Suprapubic skin (tissue), 4 donors: ENCODE results near the gene PCA3. TPM values are rescaled to one million over a fixed set of nuclear protein-coding genes. Genes with fewer than 3 reads are reported as not detected.

Experiments
- DNase-seq, 2 donors: peaks; one replicate each; pipeline ENCODE4 v3.0.0-alpha.2; 2019; ENCODE audit warnings: low spot score in 2 of 2
- H3K27ac ChIP-seq: fragments of 200-600 bp; sonication (generic); one replicate; pipeline ENCODE4 v1.5.1; 2019
- H3K27me3 ChIP-seq: fragments of 200-600 bp; sonication (generic); one replicate; pipeline ENCODE4 v1.5.1; 2019
- H3K36me3 ChIP-seq: fragments of 200-600 bp; sonication (generic); one replicate; pipeline ENCODE4 v1.5.1; 2019
- H3K4me1 ChIP-seq: fragments of 200-600 bp; sonication (generic); one replicate; pipeline ENCODE4 v1.5.1; 2019
- H3K4me3 ChIP-seq: fragments of 200-600 bp; sonication (generic); one replicate; pipeline ENCODE4 v1.5.1; 2019; ENCODE audit warnings: mild to moderate bottlenecking
- H3K9me3 ChIP-seq: fragments of 200-600 bp; sonication (generic); one replicate; pipeline ENCODE4 v1.5.1; 2019
- EP300 ChIP-seq: sonication (generic); formaldehyde crosslinking; IDR thresholded peaks from one replicate; pipeline ENCODE4 v1.6.1; 2017; ENCODE audit warnings: antibody characterized with exemption
- POLR2A ChIP-seq, 2 donors: fragments of 450-650 bp; IDR thresholded peaks; one replicate each; pipeline ENCODE4 v1.6.1; 2017; ENCODE audit warnings: antibody characterized with exemption in 2 of 2, mild to moderate bottlenecking in 2 of 2, moderate library complexity in 2 of 2
- POLR2AphosphoS5 ChIP-seq, 3 donors: sonication (generic); formaldehyde crosslinking; IDR thresholded peaks; one replicate each; pipeline ENCODE4 v1.6.1; 2017; ENCODE audit warnings: antibody characterized with exemption in 3 of 3
- WGBS: methylation state at CpG from one replicate; pipeline ENCODE4 v1.1.5; 2018; 5-methylcytosine and 5-hydroxymethylcytosine counted together
- total RNA-seq, 4 donors: library from RNA; depleted of rRNA; stranded (reverse); fragments of >200 nt; gene quantifications; one replicate each; pipeline ENCODE4 v1.1.0, GENCODE V29; 2016
- TF ChIP-seq, protein P1 (sequence below), 2 donors: fragments of 200-600 bp in 1 of 2; fragments of 450-650 bp in 1 of 2; sonication (generic) in 1 of 2; IDR thresholded peaks; one replicate each; pipeline ENCODE4 v1.5.1; 2016 to 2019; ENCODE audit warnings: antibody characterized with exemption in 2 of 2, mild to moderate bottlenecking in 1 of 2, moderate library complexity in 1 of 2

PCA3 gene
- total RNA-seq, 4 donors from 2014 or later = 0.25 TPM; not detected in 3

GRCh38 chr9:76732341-76732958, 31.8 kb upstream of the PCA3 start:
- WGBS = 36% methylated on average over 3 of the region's 3 CpGs
- H3K36me3 ChIP-seq = no peaks in the 10 kb centered on the region

GRCh38 chr9:76733096-76733495, 31.1 kb upstream of the PCA3 start:
- DNase-seq = no peak
- Histone ChIP-seq H3K27me3 (no peaks in the 10 kb centered on the region), H3K4me3 (no peak overlapping the region), H3K27ac (no peak overlapping the region), H3K36me3 (no peaks in the 10 kb centered on the region), H3K4me1 (no peaks in the 10 kb centered on the region), H3K9me3 (no peaks in the 10 kb centered on the region)
- TF ChIP-seq, protein P1, sequence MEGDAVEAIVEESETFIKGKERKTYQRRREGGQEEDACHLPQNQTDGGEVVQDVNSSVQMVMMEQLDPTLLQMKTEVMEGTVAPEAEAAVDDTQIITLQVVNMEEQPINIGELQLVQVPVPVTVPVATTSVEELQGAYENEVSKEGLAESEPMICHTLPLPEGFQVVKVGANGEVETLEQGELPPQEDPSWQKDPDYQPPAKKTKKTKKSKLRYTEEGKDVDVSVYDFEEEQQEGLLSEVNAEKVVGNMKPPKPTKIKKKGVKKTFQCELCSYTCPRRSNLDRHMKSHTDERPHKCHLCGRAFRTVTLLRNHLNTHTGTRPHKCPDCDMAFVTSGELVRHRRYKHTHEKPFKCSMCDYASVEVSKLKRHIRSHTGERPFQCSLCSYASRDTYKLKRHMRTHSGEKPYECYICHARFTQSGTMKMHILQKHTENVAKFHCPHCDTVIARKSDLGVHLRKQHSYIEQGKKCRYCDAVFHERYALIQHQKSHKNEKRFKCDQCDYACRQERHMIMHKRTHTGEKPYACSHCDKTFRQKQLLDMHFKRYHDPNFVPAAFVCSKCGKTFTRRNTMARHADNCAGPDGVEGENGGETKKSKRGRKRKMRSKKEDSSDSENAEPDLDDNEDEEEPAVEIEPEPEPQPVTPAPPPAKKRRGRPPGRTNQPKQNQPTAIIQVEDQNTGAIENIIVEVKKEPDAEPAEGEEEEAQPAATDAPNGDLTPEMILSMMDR (IDR thresholded peaks at IDR 0.05) = no peak
- TF ChIP-seq POLR2A (IDR thresholded peaks at IDR 0.05) = no peak
- no peak for TF ChIP-seq POLR2AphosphoS5 (IDR thresholded peaks at IDR 0.05)
- TF ChIP-seq EP300 = no peak
- 100% methylated on average over 1 of the region's 1 CpG for WGBS

More at GRCh38 chr9:76732341-76732958, 31.8 kb upstream of the PCA3 start:
- H3K4me3 ChIP-seq = no peak overlapping the region
- H3K4me1 ChIP-seq = no peaks in the 10 kb centered on the region
- TF ChIP-seq EP300 (no peak), POLR2A (IDR thresholded peaks at IDR 0.05) (no peak), POLR2AphosphoS5 (IDR thresholded peaks at IDR 0.05) (no peak)
- TF ChIP-seq, protein P1 (IDR thresholded peaks at IDR 0.05) = no peak
- H3K9me3 ChIP-seq = no peaks in the 10 kb centered on the region
- DNase-seq = no peak
- H3K27ac ChIP-seq = no peak overlapping the region
- no peaks in the 10 kb centered on the region for H3K27me3 ChIP-seq

- Histone ChIP-seq H3K36me3 (no peaks in the 10 kb centered on the region), H3K4me1 (no peaks in the 10 kb centered on the region), H3K9me3 (no peaks in the 10 kb centered on the region), H3K27me3 (no peaks in the 10 kb centered on the region), H3K4me3 (no peak overlapping the region), H3K27ac (no peak overlapping the region)
- DNase-seq = no peak
- no peak for TF ChIP-seq POLR2A (IDR thresholded peaks at IDR 0.05)
- TF ChIP-seq POLR2AphosphoS5 (IDR thresholded peaks at IDR 0.05) = no peak
- TF ChIP-seq, protein P1 (IDR thresholded peaks at IDR 0.05) = no peak
- TF ChIP-seq EP300 = no peak
- WGBS = 90% methylated on average over 3 of the region's 3 CpGs
Measured at GRCh38 chr9:76734716-76735115, 29.5 kb upstream of the PCA3 start.

- DNase-seq = no peak
- 47% methylated on average over 3 of the region's 3 CpGs for WGBS
- Histone ChIP-seq H3K36me3 (no peaks in the 10 kb centered on the region), H3K4me1 (no peaks in the 10 kb centered on the region), H3K27me3 (no peaks in the 10 kb centered on the region), H3K27ac (no peak overlapping the region), H3K9me3 (no peaks in the 10 kb centered on the region), H3K4me3 (no peak overlapping the region)
- TF ChIP-seq POLR2AphosphoS5 (IDR thresholded peaks at IDR 0.05) = no peak
- TF ChIP-seq EP300 = no peak
- TF ChIP-seq, protein P1 (IDR thresholded peaks at IDR 0.05) = no peak
- no peak for TF ChIP-seq POLR2A (IDR thresholded peaks at IDR 0.05)
Measured at GRCh38 chr9:76737154-76737902, 26.9 kb upstream of the PCA3 start.

- H3K9me3 ChIP-seq = no peaks in the 10 kb centered on the region
- no peak overlapping the region for H3K4me3 ChIP-seq
- H3K4me1 ChIP-seq = no peaks in the 10 kb centered on the region
- no peak for DNase-seq
- no peaks in the 10 kb centered on the region for H3K36me3 ChIP-seq
- H3K27ac ChIP-seq = no peak overlapping the region
- no peak for TF ChIP-seq EP300
- TF ChIP-seq POLR2AphosphoS5 (IDR thresholded peaks at IDR 0.05) = no peak
- TF ChIP-seq POLR2A (IDR thresholded peaks at IDR 0.05) = no peak
- TF ChIP-seq, protein P1 (IDR thresholded peaks at IDR 0.05) = no peak
- 59% methylated on average over 5 of the region's 5 CpGs for WGBS
- H3K27me3 ChIP-seq = no peaks in the 10 kb centered on the region
Measured at GRCh38 chr9:76738402-76738801, 25.8 kb upstream of the PCA3 start.
